Spleen (tissue), 7 donors: ENCODE measurements around the gene LSAMP.

ENCODE experiments used
- CTCF ChIP-seq, 11 experiments: fragments of 200-600 bp in 7 of 11; fragments of 450-650 bp in 4 of 11; sonication (generic) in 4 of 11; IDR thresholded peaks in 8 of 11; conservative IDR thresholded peaks in 3 of 11; 1 replicate in 7 of 11; 2 replicates in 4 of 11; pipeline versions ENCODE4 v1.4.0 to v1.8.0; 2016 to 2021; ENCODE audit warnings: antibody characterized with exemption in 11 of 11, inconsistent platforms in 4 of 11, mild to moderate bottlenecking in 1 of 11
- POLR2AphosphoS5 ChIP-seq, 3 donors: sonication (generic); formaldehyde crosslinking; IDR thresholded peaks; one replicate each; pipeline ENCODE4 v1.5.1; 2017; ENCODE audit warnings: antibody characterized with exemption in 3 of 3
- donor health status: DM: no; HTN: no; CAD: no; lungs with moderate emphysema.
- donor health status: DM: no; HTN: no; CAD: no.
- donor health status: DM: no; HTN: no; CAD: no.

- no peak for TF ChIP-seq CTCF (IDR thresholded peaks at IDR 0.05 in 8 of 11, conservative IDR thresholded peaks at IDR 0.05 in 3 of 11)
- TF ChIP-seq POLR2AphosphoS5 (IDR thresholded peaks at IDR 0.05): no peak
Observed at GRCh38 chr3:115827495-115827894, 617.8 kb downstream of the LSAMP start.
